Measurements from ENCODE around the gene ZNF785. TPM values are rescaled to one million over a fixed set of nuclear protein-coding genes. Genes with fewer than 3 reads are reported as not detected.

The ZNF785 gene
- total RNA-seq, 1 experiment from 2014 or later = 16.0 TPM

GRCh38 chr16:30582611-30583340, 2.7 kb downstream of the ZNF785 start:
- ATAC-seq (no peak), DNase-seq (ENCODE audit: low spot score) (no peak)
- H3K9me3 Mint-ChIP-seq = no peaks in the 10 kb centered on the region
- no peaks in the 10 kb centered on the region for H3K27me3 Mint-ChIP-seq (ENCODE audit: low read depth)
- ChIA-PET CTCF (interaction anchor here (0.6 to 1.2 kb wide), 2 partner anchors 153 to 491 kb away, joined by 3 read pairs; partner anchors contain the start of gene DCTPP1), POLR2A (interaction anchor here (1.2 kb wide), 1 partner anchor 11 kb away, joined by 4 read pairs; no protein-coding TSS in a partner anchor)
- peaks cover 26% of the 10 kb centered on the region for H3K36me3 Mint-ChIP-seq
- H3K4me1 Mint-ChIP-seq = peaks cover 10% of the 10 kb centered on the region; the same call in 1 of the 2 replicates
- no peak overlapping the region for H3K27ac Mint-ChIP-seq
- TF ChIP-seq MYBL2 (CRISPR knock-in tag; IDR thresholded peaks at IDR 0.05) (no peak), KAT7 (CRISPR knock-in tag; IDR thresholded peaks at IDR 0.05; ENCODE audit: borderline replicate concordance) (no peak), GRHL2 (CRISPR knock-in tag; IDR thresholded peaks at IDR 0.05; ENCODE audit: insufficient replicate concordance, severe bottlenecking) (no peak)
- H3K4me3 Mint-ChIP-seq = no peak overlapping the region

GRCh38 chr16:30581457-30581856, 4.0 kb downstream of the ZNF785 start:
- no peak for ATAC-seq
- H3K9me3 Mint-ChIP-seq = no peaks in the 10 kb centered on the region
- TF ChIP-seq NFATC4 (CRISPR knock-in tag; IDR thresholded peaks at IDR 0.05) (no peak), E2F5 (CRISPR knock-in tag; IDR thresholded peaks at IDR 0.05) (no peak), ESRRA (CRISPR knock-in tag; IDR thresholded peaks at IDR 0.05; ENCODE audit: borderline replicate concordance) (no peak), ZNF396 (CRISPR knock-in tag; IDR thresholded peaks at IDR 0.05; ENCODE audit: borderline replicate concordance) (no peak), ZNF138 (CRISPR knock-in tag; conservative IDR thresholded peaks at IDR 0.05) (no peak), FOXP1 (CRISPR knock-in tag; IDR thresholded peaks at IDR 0.05; ENCODE audit: borderline replicate concordance) (no peak), TEAD4 (CRISPR knock-in tag; IDR thresholded peaks at IDR 0.05) (no peak), TP53 (CRISPR knock-in tag; IDR thresholded peaks at IDR 0.05) (no peak), NR2C2 (CRISPR knock-in tag; IDR thresholded peaks at IDR 0.05) (no peak), HMGA2 (CRISPR knock-in tag; IDR thresholded peaks at IDR 0.05) (no peak), ZNF671 (CRISPR knock-in tag; IDR thresholded peaks at IDR 0.05) (no peak), TCF7 (CRISPR knock-in tag; IDR thresholded peaks at IDR 0.05; ENCODE audit: low read depth) (no peak), CBFB (CRISPR knock-in tag; IDR thresholded peaks at IDR 0.05; ENCODE audit: low read depth) (no peak), USF1 (CRISPR knock-in tag; IDR thresholded peaks at IDR 0.05) (no peak), FOXK1 (CRISPR knock-in tag; IDR thresholded peaks at IDR 0.05) (no peak), ZMAT4 (CRISPR knock-in tag; IDR thresholded peaks at IDR 0.05) (no peak), SP1 (CRISPR knock-in tag; conservative IDR thresholded peaks at IDR 0.05) (no peak), ZNF317 (CRISPR knock-in tag; IDR thresholded peaks at IDR 0.05; ENCODE audit: borderline replicate concordance, low read depth) (no peak)
- TF ChIP-seq, protein P1, sequence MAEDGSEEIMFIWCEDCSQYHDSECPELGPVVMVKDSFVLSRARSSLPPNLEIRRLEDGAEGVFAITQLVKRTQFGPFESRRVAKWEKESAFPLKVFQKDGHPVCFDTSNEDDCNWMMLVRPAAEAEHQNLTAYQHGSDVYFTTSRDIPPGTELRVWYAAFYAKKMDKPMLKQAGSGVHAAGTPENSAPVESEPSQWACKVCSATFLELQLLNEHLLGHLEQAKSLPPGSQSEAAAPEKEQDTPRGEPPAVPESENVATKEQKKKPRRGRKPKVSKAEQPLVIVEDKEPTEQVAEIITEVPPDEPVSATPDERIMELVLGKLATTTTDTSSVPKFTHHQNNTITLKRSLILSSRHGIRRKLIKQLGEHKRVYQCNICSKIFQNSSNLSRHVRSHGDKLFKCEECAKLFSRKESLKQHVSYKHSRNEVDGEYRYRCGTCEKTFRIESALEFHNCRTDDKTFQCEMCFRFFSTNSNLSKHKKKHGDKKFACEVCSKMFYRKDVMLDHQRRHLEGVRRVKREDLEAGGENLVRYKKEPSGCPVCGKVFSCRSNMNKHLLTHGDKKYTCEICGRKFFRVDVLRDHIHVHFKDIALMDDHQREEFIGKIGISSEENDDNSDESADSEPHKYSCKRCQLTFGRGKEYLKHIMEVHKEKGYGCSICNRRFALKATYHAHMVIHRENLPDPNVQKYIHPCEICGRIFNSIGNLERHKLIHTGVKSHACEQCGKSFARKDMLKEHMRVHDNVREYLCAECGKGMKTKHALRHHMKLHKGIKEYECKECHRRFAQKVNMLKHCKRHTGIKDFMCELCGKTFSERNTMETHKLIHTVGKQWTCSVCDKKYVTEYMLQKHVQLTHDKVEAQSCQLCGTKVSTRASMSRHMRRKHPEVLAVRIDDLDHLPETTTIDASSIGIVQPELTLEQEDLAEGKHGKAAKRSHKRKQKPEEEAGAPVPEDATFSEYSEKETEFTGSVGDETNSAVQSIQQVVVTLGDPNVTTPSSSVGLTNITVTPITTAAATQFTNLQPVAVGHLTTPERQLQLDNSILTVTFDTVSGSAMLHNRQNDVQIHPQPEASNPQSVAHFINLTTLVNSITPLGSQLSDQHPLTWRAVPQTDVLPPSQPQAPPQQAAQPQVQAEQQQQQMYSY (CRISPR knock-in tag; IDR thresholded peaks at IDR 0.05) = no peak
- TF ChIP-seq, protein P2, sequence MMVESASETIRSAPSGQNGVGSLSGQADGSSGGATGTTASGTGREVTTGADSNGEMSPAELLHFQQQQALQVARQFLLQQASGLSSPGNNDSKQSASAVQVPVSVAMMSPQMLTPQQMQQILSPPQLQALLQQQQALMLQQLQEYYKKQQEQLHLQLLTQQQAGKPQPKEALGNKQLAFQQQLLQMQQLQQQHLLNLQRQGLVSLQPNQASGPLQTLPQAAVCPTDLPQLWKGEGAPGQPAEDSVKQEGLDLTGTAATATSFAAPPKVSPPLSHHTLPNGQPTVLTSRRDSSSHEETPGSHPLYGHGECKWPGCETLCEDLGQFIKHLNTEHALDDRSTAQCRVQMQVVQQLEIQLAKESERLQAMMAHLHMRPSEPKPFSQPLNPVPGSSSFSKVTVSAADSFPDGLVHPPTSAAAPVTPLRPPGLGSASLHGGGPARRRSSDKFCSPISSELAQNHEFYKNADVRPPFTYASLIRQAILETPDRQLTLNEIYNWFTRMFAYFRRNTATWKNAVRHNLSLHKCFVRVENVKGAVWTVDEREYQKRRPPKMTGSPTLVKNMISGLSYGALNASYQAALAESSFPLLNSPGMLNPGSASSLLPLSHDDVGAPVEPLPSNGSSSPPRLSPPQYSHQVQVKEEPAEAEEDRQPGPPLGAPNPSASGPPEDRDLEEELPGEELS (CRISPR knock-in tag; IDR thresholded peaks at IDR 0.05) = no peak
- peaks cover 8% of the 10 kb centered on the region; the same call in 1 of the 2 replicates for H3K4me1 Mint-ChIP-seq
- H3K4me3 Mint-ChIP-seq = no peak overlapping the region
- H3K36me3 Mint-ChIP-seq = peaks cover 17% of the 10 kb centered on the region
- ChIA-PET CTCF (no interaction called here), POLR2A (no interaction called here)
- no peak overlapping the region for H3K27ac Mint-ChIP-seq
- no peaks in the 10 kb centered on the region for H3K27me3 Mint-ChIP-seq (ENCODE audit: low read depth)
- no peak for DNase-seq (ENCODE audit: low spot score)
